ENCODE data around the gene TRABD.
A peak's percentile ranks its signal among the peaks of the same experiment; 100 is the strongest.
"Not testable (repeated sequence)": the region's sequence is repeated elsewhere in the genome, so short reads cannot be mapped to it uniquely, and the experiment has no call there.

Gene TRABD

DNA sequence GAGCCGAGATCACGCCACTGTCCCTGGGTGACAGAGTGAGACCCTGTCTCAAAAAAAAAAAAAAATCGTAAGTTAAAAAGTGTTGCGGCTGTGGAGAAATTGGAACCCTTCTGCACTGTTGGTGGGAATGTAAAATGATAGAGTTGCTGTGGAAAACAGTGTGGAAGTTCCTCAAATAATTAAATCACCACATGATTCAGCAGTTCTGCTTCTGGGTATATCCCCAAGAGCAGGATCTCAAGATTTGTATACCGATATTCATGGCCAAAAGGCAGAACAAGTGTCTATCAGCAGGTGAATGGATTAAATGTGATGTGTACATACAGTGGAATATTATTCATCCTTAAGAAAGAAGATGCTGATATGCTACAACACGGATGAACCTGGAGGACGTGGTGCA, 18.9 kb downstream of the TRABD start:
- ATAC-seq = no peak

DNA sequence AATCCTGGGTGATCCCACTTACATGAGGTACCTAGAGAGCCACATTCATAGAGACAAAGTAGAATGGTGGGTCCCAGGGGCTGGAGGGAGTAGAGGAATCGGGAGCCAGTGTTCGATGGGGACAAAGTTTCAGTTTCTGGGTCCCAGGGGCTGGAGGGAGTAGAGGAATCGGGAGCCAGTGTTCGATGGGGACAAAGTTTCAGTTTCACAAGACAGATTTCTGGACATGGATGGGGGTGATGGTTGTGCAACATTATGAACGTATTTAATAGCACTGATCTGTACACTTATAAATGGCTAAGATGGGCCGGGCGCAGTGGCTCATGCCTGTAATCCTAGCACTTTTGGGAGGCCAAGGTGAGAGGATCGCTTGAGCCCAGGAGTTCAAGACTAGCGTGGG, 19.3 kb downstream of the TRABD start:
- ATAC-seq = not testable (repeated sequence)

DNA sequence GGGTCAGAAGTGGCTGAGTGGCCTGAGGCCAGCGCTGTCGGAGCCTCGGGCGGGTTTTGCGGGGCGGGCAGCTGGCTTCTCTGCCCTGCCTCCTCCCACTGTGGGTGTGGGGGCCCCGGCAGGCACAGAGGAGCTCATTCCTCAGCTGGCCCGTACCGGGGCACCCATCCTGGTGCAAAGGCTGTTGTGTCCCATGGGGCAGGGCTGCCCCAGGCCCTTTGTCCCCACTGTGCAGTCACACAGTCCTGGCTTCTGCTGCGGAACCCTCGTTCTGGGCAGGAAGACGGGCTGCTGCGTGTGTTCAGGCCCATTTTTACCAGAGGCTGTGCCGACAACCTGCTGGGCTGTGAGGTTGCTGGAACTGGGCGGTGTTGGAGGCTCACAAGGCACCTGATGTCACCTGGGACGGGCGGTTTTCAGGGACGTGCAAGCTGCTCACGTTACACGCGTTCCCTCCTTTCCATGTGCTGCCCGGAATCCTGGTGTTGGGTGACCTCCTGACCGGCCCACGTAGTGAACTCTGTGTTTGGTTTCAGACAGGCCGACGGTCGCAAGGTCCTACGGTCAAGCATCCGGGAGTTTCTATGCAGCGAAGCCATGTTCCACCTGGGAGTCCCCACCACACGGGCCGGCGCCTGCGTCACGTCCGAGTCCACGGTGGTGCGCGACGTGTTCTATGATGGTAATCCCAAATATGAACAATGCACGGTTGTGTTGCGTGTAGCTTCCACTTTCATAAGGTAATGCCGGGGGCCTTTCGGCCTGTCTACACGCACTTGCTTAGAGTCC, 20.3 kb downstream of the TRABD start:
- no peak for ATAC-seq

DNA sequence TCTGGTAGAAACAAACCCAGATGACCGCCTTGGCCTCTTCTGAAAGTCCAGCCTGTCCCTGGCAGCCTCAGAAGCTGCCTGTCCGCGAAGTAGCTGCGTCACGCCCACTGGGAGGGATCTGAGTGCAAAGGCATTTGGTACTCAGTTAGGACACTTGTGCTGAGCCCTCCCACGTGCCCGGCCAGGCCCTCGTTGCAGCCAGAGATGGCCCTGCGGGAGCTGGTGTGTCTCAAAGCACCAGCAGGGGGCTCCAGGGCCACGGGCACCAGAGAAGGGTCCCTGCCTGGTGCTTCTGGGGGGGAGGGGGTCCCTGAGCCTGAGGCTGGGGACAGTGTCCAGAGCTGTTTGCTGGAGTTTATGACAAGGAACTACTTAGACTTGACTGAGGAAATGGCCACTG, 20.9 kb downstream of the TRABD start:
- no peak for ATAC-seq

DNA sequence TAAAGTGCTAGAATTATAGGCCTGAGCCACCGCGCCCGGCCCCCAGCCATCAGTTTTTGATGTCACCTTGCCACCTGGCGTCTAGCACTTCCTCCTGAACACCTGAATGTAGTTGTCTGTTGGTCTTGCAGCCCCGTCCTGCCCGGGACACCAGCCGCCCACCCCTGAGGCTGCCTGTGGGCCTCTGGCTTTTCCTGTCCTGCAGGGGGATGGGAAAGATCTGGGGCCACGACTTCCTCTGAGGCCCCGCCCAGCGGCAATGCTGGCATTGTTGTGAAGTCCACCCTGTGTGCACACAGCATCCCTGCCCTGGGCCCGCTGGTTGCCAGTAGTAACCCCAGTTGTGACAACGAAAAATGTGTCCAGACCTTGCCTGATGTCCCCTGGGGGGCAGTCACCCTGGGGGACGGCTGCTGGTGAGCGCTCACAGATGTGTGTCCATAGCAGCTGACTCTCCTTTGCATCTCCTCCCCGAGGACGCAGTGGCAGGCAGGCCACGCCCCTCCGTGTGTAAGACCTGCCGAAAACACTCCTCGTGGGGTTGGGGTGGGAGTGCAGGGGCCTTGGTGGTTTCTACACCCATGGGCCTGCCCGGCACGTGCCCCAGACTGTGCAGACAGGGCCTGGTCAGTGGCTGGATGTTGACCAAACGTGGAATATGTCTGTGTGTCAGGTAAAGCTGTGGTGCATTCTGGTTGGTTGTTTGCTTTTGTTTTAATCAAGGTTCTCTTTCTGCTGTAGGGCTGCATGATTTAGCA, 21.8 kb downstream of the TRABD start:
- no peak for ATAC-seq

DNA sequence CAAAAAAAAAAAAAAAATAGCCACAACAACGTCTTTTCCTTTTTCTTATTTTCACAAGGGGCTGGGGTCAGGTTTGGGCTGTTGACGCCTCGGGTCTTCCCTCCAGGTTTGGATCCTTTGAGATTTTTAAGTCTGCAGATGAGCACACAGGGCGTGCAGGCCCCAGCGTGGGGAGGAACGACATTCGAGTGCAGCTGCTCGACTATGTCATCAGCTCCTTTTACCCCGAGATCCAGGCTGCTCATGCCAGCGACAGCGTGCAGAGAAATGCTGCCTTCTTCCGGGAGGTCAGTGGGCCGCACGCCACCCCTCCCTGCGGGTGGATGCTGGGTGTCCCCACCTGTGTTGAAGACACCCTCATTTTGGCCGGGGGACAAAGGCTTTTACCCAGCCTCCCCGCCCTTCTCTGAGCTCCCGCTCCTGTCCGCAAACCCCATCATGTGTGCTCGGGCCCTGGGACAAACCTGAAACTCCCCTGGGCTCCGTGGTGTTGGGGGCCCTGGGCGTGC, 22.8 kb downstream of the TRABD start:
- no peak for ATAC-seq

DNA sequence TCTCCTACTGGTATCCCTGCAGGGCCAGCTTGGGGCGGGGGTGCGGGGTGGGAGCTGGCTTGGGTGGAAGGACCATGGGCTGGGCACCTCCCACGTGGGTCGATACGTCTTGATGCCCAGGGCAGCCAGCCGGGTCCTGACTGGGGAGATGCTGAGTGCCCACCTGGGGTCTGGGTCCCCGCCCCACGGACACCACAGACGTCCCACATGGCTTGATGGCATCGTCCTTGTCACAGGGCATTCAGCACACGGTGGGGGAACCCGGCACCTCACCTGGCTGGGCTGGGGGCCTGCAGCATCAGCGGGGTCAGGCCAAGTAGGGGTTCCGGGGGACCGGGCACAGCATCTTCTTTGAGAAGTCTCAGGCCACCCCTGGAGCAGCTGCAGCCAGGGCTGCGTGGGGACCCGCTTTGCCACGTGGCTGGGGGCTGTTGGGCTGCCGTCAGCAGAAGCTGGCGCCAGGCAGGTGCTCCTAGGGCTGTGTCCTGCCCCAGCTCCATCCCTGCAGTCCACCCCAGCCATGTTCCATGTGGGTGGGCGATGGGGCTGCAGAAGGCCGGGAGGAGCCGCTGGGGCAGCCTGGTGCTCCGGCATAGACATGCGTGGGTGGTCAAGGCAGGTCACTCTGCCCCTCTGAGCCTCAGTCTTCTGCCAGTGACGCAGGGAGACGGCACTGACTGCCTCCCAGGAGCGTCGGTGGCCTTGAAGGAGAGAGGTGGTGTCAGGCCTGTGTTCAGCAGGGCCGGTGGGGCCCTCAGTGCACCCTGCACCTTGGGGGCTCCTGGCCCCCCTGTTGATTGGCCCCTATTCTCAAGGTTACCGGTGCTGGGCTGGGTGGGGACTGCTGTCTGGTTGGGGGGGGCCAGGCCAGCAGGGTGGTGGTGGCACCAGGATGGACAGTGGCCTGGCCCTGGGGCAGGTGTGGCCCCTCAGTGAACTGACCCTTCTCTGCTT, 23.5 kb downstream of the TRABD start:
- ATAC-seq = peak in 1 of 2 donors; percentile 34

DNA sequence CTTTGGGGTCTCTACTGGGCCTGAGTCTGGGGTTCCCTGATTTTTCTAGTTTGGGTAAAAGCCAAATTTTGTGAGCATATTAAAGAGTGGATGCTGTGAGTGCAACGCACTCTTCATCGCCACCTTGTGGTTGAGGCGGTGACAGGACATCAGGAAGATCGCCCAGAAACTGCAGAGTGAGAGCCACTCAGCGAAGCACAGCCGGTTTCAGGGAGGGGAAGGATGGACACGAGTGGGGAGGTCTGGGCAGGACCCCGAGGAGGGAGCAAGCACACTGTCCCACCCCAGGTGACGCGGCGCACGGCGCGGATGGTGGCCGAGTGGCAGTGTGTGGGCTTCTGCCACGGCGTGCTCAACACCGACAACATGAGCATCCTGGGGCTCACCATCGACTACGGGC, 24.2 kb downstream of the TRABD start:
- ATAC-seq = peak; percentile 71 to 72

DNA sequence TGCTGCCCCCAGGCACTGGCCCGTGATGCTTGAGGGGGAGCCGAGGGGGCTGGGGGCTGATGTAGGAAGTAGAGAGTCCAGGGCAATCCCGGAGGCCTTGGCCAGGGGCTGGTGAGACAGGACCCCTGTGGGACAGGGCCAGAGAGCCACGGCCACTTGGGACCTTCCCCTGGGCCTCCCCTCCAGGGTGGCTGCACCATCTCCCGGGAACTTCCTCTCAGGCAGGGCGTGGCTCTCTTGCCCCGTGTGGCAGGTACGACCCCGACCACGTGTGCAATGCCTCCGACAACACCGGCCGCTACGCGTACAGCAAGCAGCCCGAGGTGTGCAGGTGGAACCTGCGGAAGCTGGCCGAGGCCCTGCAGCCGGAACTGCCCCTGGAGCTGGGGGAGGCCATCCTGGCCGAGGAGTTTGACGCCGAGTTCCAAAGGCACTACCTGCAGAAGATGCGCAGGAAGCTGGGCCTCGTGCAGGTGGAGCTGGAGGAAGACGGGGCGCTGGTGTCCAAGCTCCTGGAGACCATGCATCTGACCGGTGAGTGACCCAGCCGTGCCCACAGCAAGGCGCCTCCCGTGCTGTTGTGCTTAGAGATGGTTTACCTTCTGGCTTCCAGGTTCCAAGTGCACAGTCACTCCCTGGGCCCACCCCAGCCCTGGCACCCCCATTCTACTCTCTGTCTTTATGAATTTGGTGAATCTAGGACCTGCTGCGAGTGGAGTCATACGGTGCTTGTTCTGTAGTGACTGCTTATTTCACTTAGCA, 24.8 kb downstream of the TRABD start:
- no peak for ATAC-seq

DNA sequence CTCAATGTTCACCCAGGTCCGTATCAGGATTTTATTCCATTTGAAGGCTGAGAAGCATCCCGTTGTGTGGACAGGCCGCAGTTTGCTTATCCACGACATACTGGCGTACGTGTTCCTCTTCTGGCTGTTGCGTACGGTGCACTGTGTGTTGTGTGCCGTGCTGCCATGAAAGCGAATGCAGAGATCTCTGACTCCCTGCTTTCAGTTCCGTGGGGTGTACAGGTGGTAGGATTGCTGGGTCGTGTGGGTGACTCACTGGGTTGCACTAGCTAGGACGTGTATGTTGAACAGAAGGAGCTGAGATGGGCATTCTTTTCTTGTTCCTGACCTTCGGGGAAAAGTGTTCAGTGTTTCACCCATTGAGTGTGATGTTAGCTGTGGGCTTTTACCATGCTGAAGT, 25.4 kb downstream of the TRABD start:
- ATAC-seq = no peak

DNA sequence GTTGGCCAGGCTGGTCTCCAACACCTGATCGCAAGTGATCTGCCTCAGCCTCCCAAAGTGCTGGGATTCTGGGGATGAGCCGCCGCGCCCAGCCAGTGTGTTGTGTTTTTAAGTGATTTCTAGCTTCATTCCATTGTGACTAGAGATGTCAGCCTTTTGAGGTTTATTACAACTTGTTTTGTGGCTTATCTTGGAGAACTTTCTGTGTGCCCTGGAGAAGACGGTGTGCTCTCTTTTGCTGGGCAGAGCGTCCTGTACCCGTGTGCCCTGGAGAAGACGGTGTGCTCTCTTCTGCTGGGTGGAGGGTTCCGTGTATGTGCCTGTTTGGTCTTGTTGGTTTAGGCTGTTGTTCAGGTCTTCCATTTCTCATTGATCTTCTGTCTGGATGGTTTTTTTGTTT, 27.6 kb downstream of the TRABD start:
- ATAC-seq = no peak

DNA sequence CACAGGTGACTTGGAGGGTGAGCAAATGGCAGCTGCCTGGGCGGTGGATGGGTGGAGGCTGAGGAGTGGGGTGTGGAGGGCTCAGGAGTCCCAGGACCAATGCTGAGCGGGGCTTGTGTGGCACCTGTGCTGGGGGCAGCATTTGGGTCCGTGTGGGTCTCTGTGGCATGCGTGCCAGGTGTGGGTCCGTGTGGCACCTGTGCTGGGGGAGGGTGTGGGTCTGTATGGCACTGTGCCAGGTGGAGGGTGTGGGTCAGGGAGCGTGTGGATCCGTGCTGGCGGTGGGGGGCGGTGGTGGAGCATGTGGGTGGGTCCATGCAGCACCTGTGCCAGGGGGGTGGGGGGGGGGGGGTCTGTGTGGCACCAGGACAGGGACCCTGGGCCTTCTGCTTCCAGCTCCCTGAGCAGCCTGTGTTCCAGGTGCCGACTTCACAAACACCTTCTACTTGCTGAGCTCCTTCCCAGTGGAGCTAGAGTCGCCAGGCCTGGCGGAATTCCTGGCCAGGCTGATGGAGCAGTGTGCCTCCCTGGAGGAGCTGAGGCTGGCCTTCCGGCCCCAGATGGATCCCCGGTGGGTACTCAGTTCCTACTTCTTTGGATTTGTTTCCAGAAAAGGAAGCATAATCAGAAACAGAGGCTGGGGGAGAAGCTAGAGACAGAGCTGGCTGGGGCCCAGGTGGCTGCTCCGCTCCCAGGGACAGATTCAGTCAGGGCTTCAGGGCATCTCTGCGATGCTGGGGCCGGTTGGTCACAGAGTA, 29.8 kb downstream of the TRABD start:
- no peak for ATAC-seq

DNA sequence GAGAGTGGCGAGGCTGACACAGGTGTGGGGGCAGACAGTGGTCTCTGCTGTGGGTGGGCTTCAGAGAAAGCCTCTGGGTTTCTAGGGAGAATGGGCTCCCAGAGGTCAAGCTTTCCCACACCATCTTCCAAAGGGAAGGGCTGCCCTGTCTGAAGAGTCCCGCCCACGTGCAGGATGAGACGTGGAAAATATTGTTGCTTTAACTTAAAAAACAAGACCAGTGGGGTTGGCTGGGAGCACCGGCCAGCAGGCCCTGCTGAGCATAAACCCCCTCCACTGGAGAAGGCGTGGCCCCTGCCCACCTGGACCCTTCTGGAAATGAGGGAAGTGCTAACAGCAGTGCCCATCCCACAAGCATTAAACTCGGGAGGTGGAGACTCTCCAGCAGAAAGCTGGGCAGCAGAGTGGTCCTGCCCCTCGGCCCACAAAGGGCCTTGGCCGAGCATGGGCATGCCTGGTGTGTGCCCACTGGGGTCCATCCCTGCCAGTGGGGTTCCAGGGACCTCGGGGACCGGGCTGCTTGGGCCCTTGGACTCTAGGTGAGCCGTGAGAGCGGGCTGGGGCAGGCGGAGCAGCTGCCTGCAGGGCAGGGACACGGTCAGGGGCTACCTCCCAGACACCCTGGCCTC, 30.5 kb downstream of the TRABD start:
- ATAC-seq = no peak

DNA sequence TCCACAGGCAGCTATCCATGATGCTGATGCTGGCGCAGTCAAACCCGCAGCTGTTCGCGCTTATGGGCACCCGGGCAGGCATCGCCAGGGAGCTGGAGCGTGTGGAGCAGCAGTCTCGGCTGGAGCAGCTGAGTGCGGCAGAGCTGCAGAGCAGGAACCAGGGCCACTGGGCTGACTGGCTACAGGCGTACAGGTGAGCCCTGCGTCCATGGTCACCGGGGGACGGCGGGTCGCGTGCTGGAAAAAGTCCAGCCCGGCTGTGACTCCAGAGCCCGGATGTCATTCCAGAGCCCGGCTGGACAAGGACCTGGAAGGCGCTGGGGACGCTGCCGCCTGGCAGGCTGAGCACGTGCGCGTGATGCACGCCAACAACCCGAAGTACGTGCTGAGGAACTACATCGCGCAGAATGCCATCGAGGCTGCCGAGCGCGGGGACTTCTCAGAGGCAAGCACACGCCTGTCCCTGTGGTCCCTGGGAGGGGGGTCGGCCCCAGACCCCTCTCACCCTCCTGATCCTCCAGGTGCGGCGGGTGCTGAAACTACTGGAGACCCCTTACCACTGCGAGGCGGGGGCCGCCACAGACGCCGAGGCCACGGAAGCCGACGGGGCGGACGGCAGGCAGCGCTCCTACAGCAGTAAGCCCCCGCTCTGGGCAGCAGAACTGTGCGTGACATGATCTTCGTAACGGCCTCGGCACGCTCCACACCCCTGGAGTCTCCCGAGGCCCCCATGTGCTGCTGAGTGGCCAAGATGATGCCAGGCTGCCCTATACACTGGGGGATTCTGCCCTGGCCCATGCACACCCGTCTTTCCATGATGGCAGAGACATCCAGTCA, 31.2 kb downstream of the TRABD start:
- ATAC-seq = no peak

DNA sequence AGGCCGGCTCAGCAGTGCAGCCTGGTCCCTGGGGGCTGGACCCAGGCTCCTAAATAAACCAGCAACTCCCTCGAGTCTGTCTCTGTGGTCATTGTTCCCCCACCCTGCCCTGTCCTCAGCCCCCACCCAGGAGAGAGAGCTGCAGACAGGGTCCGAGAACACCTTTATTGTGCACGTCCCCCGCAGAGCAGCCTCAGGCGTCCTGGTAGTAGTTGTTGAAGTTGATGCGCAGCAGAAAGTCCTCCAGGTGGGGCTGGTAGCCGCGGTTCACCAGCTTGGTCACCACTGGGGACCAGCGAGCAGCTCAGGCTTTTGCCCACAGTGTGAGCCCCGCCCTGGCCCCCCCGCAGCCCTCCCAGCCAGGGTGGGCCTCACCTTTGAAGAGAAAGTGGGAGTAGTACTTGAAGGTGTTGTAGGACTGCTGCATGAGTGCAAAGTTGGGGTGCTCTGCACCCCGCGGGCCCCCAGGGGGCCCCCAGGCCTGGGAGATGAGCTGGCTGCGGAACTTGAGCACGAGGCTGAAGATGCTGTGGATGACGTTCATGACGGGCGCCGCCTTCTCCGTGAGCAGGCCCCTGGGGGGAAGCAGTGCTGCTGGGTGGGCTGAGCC, 31.9 kb downstream of the TRABD start:
- no peak for ATAC-seq

DNA sequence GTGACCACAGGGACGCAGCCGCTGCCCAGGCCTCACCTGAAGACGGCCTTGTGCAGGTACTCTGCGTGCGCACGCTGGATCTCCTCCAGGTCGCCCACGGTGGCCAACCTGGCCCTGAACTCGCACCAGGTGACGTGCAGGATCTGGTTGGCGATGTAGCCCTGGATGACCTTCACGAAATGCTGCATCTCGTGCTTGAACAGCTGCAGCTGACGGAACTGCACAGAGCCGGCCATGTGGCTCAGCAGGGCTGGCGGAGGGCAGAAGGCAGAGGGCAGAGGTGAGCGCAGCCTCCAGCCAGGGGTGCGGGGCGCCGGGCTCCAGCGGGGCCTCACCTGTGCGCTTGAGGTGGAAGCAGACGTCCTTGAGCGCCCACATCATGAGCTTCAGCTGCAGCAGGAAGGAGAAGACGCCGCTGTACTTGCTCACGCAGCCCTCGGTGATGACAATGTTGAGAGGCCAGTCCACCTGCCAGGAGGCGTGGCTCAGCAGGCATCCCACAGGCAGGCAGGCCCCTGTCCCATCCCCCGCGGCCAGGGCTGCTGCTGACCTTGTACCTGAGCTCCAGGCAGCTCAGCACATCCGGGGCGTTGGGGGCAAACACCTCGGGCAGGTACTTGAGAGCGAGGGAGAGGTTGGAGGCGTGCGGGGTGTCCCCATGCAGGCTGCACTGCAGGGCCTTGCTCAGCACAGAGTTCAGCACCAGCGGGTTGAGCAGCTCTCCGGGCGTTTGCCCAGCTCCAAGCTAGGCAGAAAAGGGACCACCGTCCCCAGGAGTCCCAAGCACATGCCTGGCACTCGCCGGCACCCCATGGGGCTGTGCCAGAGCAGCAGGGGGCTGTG, 32.7 kb downstream of the TRABD start:
- no peak for ATAC-seq

DNA sequence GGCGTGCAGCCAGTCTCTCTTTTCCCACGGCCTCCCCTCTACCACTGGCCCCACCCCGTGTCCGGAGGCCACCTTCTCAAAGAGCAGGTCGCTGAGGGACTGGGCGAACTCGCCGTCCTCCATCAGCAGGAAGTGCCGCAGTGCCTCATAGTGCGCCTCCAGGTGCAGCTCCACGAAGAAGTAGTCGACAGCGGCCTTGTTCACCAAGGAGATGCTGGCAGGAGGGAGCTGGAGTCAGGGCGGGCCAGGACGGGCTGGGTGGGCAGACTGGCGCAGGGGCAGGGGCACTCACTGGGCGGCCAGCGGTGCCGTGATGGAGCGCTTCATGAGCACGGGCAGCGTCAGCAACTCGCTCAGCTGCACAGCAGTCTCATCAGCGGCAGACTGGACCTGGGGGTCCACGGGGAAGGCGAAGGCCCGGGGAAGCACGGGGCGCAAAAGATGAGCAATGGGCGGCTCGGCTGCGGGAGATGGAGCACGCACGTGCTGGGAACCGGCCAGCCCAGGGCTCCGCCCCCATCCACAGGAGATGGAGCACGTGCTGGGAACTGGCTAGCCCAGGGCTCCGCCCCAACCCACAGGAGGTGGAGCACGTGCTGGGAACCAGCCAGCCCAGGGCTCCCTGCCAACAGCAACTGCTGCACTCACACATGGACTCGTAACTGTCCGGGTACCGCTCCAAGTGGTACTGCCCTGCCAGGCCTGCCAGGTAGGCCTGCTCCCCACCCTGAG, 33.4 kb downstream of the TRABD start:
- no peak for ATAC-seq

Measured in activated CD4-positive, CD25-positive, alpha-beta regulatory T cell treated with anti-CD3 and anti-CD28 coated beads, Interleukin-2, amount 50 U/mL, for 24 hours (primary cell).